B cell (primary cell): ENCODE results near the gene CDH20. TPM values are rescaled to one million over a fixed set of nuclear protein-coding genes. Genes with fewer than 3 reads are reported as not detected.

ENCODE experiments used
- ATAC-seq: fragments of 200-7000 bp; cut with Tn5 transposase; one replicate; pipeline ENCODE4 v1.10.0; 2021; ENCODE audit warnings: low read depth, mild to moderate bottlenecking, moderate number of reproducible peaks, moderate library complexity
- CTCF ChIA-PET: fragments of 350-600 bp; sonication (Branson Sonifier 250); formaldehyde crosslinking; loops from one replicate; lab custom pipeline; 2021; ENCODE audit warnings: antibody characterized with exemption, inconsistent platforms; lab: Charles Lee
- POLR2A ChIA-PET: fragments of 350-600 bp; sonication (Branson Sonifier 250); formaldehyde crosslinking; loops from one replicate; lab custom pipeline; 2021; ENCODE audit warnings: antibody characterized with exemption; lab: Charles Lee
- DNase-seq: peaks from one replicate; pipeline ENCODE4 v3.0.0; 2013
- H2AFZ ChIP-seq: 2 replicates; pipeline ENCODE4 v1.6.1; 2012; ENCODE audit warnings: mild to moderate bottlenecking, low read depth, low read length; ENCODE audit not compliant: insufficient read depth, poor library complexity, severe bottlenecking
- H3K27ac ChIP-seq, 2 donors: 1 replicate in 1 of 2; 2 replicates in 1 of 2; pipeline ENCODE4 v1.5.1; 2012 to 2013; ENCODE audit warnings: low read length in 2 of 2, mild to moderate bottlenecking in 2 of 2, moderate library complexity in 1 of 2
- H3K27me3 ChIP-seq, 4 experiments: fragments of 200-600 bp in 1 of 4; sonication (generic) in 1 of 4; replicated peaks in 1 of 4; 1 replicate in 2 of 4; 2 replicates in 2 of 4; pipeline versions ENCODE4 v1.6.1 to v1.7.0; 2013 to 2016; ENCODE audit warnings: low read length in 3 of 4, mild to moderate bottlenecking in 2 of 4, mixed read lengths in 1 of 4, moderate library complexity in 1 of 4; ENCODE audit not compliant: insufficient read depth in 4 of 4, control insufficient read depth in 3 of 4; ENCODE audit errors: control extremely low read depth in 1 of 4
- H3K36me3 ChIP-seq, 2 experiments: replicated peaks in 1 of 2; 1 replicate in 1 of 2; 2 replicates in 1 of 2; pipeline versions ENCODE4 v1.6.1 to v1.7.1; 2013; ENCODE audit warnings: low read length in 1 of 2; ENCODE audit not compliant: insufficient read depth in 2 of 2, control insufficient read depth in 1 of 2; ENCODE audit errors: control extremely low read depth in 1 of 2, extremely low read depth in 1 of 2
- H3K4me1 ChIP-seq, 2 donors: fragments of 200-600 bp in 1 of 2; sonication (generic) in 1 of 2; 1 replicate in 1 of 2; 2 replicates in 1 of 2; pipeline versions ENCODE4 v1.5.1 to v1.6.1; 2013 to 2017; ENCODE audit warnings: low read length in 2 of 2; ENCODE audit not compliant: control insufficient read depth in 2 of 2, insufficient read depth in 2 of 2
- H3K4me2 ChIP-seq: replicated peaks from 2 replicates; pipeline ENCODE3; 2012; ENCODE audit warnings: mild to moderate bottlenecking, low read depth, low read length; ENCODE audit not compliant: poor library complexity, severe bottlenecking
- H3K4me3 ChIP-seq, 5 experiments: fragments of 200-600 bp in 1 of 5; sonication (generic) in 1 of 5; 1 replicate in 3 of 5; 2 replicates in 2 of 5; pipeline versions ENCODE4 v1.5.1 to v1.7.0; 2011 to 2016; ENCODE audit warnings: low read length in 4 of 5, mild to moderate bottlenecking in 4 of 5, low read depth in 2 of 5, control low read depth in 1 of 5, moderate library complexity in 1 of 5; ENCODE audit not compliant: insufficient read depth in 1 of 5; ENCODE audit errors: control extremely low read depth in 1 of 5, extremely low read depth in 1 of 5
- H3K79me2 ChIP-seq: fragments of 200-600 bp; sonication (generic); one replicate; pipeline ENCODE4 v1.6.0; 2016; ENCODE audit warnings: low read length; ENCODE audit not compliant: control insufficient read depth, insufficient read depth
- H3K9ac ChIP-seq: fragments of 200-600 bp; sonication (generic); 2 replicates; pipeline ENCODE4 v1.6.1; 2017; ENCODE audit warnings: mild to moderate bottlenecking, low read length, moderate library complexity
- H3K9me3 ChIP-seq, 3 donors: one replicate each; pipeline versions ENCODE4 v1.6.1 to v1.7.1; 2013; ENCODE audit warnings: low read length in 2 of 3; ENCODE audit not compliant: control insufficient read depth in 2 of 3, insufficient read depth in 1 of 3; ENCODE audit errors: control extremely low read depth in 1 of 3
- H4K20me1 ChIP-seq: 2 replicates; pipeline ENCODE4 v1.6.0; 2012; ENCODE audit warnings: mild to moderate bottlenecking, low read length; ENCODE audit not compliant: insufficient read depth, control insufficient read depth, poor library complexity, severe bottlenecking
- H3K27ac Mint-ChIP-seq: one replicate; pipeline ENCODE4 v1.8.0; 2021; ENCODE audit warnings: mixed read lengths
- H3K27me3 Mint-ChIP-seq: one replicate; pipeline ENCODE4 v1.8.0; 2021; ENCODE audit warnings: mixed read lengths
- H3K4me1 Mint-ChIP-seq: one replicate; pipeline ENCODE4 v1.8.0; 2021; ENCODE audit warnings: mixed read lengths
- H3K4me3 Mint-ChIP-seq: one replicate; pipeline ENCODE4 v1.8.0; 2021; ENCODE audit warnings: mixed read lengths
- H3K9me3 Mint-ChIP-seq: one replicate; pipeline ENCODE4 v1.8.0; 2022; ENCODE audit warnings: mixed read lengths; ENCODE audit not compliant: insufficient read depth
- EZH2 ChIP-seq: IDR thresholded peaks from 2 replicates; pipeline ENCODE4 v1.6.1; 2012; ENCODE audit warnings: borderline replicate concordance, low read depth, mild to moderate bottlenecking, moderate library complexity, low read length; ENCODE audit not compliant: insufficient read depth, poor library complexity, severe bottlenecking
- WGBS: methylation state at CpG from one replicate; pipeline ENCODE4 v1.1.5; 2013; ENCODE audit warnings: missing lambda C conversion rate; ENCODE audit not compliant: insufficient coverage; 5-methylcytosine and 5-hydroxymethylcytosine counted together
- intact Hi-C: fragments of 100-400 bp; cut with micrococcal nuclease; formaldehyde crosslinking; loops from one replicate; pipeline ENCODE4 v1.10.0; 2022
- polyA plus RNA-seq: library from polyadenylated mRNA; depleted of rRNA; stranded (reverse); fragments of >200 nt; gene quantifications from 2 replicates; pipeline ENCODE4 v1.2.3, GENCODE V29; 2012
- total RNA-seq, 2 donors: library from RNA; stranded (reverse); fragments of 120-200 nt in 1 of 2; gene quantifications; 1 replicate in 1 of 2; 2 replicates in 1 of 2; pipeline versions ENCODE4 v1.2.3 to v1.2.4, GENCODE V29; 2013 to 2022
- TF ChIP-seq, protein P1 (sequence below): fragments of 200-600 bp; IDR thresholded peaks from one replicate; pipeline ENCODE4 v1.8.0; 2022; ENCODE audit warnings: antibody characterized with exemption, mild to moderate bottlenecking

The CDH20 gene
- total and polyA plus RNA-seq, 2 donors (not counting 1 experiment from before 2014, with no cell fraction given), result 0.09 TPM; not detected in 1

DNA sequence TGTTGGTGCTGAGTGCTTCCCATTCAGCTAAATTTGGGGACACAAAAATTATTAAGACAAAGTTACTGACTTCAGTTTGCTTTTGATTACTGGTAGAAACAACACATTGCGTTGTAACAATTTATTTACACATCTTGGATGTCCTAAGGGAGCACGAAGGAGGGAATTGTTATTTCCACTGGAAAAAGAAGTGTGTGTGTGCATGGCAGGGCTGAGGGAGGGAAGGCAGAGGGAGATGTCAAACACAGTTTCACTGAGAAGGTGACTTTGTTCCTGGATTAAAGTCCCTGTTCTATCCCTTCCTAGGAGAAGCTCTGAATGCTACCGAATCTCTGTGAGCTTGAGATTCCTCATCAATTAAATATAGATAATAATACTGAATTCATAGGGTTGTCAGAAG, 3.8 kb upstream of the CDH20 start:
- H3K27me3 ChIP-seq, result peaks cover 0 to 14% (median 3%) of the 10 kb centered on the region in 4 experiments
- WGBS, result 0% methylated on average over 1 of the region's 3 CpGs

DNA sequence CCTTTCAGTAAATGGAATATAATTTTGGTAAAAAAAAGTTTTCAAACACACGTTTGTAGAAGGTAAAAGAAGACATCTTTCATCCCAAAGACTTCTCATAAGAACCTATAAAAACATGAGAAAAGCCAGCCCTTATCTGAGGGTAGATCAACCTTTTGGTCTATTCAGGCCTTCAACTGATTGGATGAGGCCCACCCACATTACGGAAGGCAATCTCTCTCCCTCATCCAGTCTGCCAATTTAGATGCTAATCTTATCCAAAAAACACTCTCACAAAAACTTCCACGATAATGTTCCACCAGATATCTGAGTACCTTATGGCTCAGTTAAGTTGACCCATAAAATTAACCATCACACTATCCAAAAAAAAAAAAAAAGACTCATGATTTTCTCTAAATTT, 2.2 kb upstream of the CDH20 start:
- Mint-ChIP-seq H3K27me3 (peaks cover 38% of the 10 kb centered on the region), H3K4me3 (no peak overlapping the region), H3K4me1 (peaks cover 1% of the 10 kb centered on the region), H3K9me3 (no peaks in the 10 kb centered on the region), H3K27ac (no peak overlapping the region)
- ChIA-PET POLR2A (no interaction called here), CTCF (no interaction called here)
- H3K9ac ChIP-seq, result no peak overlapping the region
- H3K36me3 ChIP-seq, result no peaks in the 10 kb centered on the region
- ATAC-seq (no peak), DNase-seq (no peak)
- peaks cover 0 to 25% (median 7%) of the 10 kb centered on the region in 4 experiments for H3K27me3 ChIP-seq
- no peaks in the 10 kb centered on the region for H3K79me2 ChIP-seq
- intact Hi-C loops, result no loop called here
- H3K4me1 ChIP-seq, result no peaks in the 10 kb centered on the region
- TF ChIP-seq, protein P1, sequence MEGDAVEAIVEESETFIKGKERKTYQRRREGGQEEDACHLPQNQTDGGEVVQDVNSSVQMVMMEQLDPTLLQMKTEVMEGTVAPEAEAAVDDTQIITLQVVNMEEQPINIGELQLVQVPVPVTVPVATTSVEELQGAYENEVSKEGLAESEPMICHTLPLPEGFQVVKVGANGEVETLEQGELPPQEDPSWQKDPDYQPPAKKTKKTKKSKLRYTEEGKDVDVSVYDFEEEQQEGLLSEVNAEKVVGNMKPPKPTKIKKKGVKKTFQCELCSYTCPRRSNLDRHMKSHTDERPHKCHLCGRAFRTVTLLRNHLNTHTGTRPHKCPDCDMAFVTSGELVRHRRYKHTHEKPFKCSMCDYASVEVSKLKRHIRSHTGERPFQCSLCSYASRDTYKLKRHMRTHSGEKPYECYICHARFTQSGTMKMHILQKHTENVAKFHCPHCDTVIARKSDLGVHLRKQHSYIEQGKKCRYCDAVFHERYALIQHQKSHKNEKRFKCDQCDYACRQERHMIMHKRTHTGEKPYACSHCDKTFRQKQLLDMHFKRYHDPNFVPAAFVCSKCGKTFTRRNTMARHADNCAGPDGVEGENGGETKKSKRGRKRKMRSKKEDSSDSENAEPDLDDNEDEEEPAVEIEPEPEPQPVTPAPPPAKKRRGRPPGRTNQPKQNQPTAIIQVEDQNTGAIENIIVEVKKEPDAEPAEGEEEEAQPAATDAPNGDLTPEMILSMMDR, result no peak
- TF ChIP-seq EZH2, result no peak
- H3K27ac ChIP-seq, result no peak overlapping the region
- no peak overlapping the region for H2AFZ ChIP-seq
- WGBS, result no CpG with 5 or more reads among the region's 3 CpGs
- peaks cover 0 to 3% (median 0%) of the 10 kb centered on the region in 3 donors for H3K9me3 ChIP-seq
- H3K4me3 ChIP-seq, result no peak overlapping the region
- H3K4me2 ChIP-seq, result no peak overlapping the region
- no peaks in the 10 kb centered on the region for H4K20me1 ChIP-seq

More for the DNA sequence above, 3.8 kb upstream of the CDH20 start:
- Histone ChIP-seq H3K9me3 (peaks cover 0 to 3% (median 0%) of the 10 kb centered on the region in 3 donors), H3K4me2 (no peak overlapping the region), H3K9ac (no peak overlapping the region), H3K36me3 (no peaks in the 10 kb centered on the region), H2AFZ (no peak overlapping the region), H3K4me1 (no peaks in the 10 kb centered on the region), H3K79me2 (no peaks in the 10 kb centered on the region), H3K4me3 (no peak overlapping the region), H4K20me1 (no peaks in the 10 kb centered on the region), H3K27ac (no peak overlapping the region)
- intact Hi-C loops, result no loop called here
- CTCF ChIA-PET, result no interaction called here
- POLR2A ChIA-PET, result no interaction called here
- Mint-ChIP-seq H3K27ac (no peak overlapping the region), H3K9me3 (no peaks in the 10 kb centered on the region), H3K4me1 (peaks cover under 1% of the 10 kb centered on the region), H3K27me3 (peaks cover 24% of the 10 kb centered on the region), H3K4me3 (no peak overlapping the region)
- DNase-seq (no peak), ATAC-seq (no peak)
- TF ChIP-seq, protein P1, result no peak
- no peak for TF ChIP-seq EZH2
